Astrocyte (in vitro differentiated cells and primary cell): Measurements from ENCODE around the gene TMEM178B.

Experiments
- EZH2 ChIP-seq: IDR thresholded peaks from 2 replicates; pipeline ENCODE4 v1.6.1; 2012; ENCODE audit warnings: mild to moderate bottlenecking, low read length, inconsistent platforms; ENCODE audit not compliant: insufficient read depth
- TF ChIP-seq, protein P1 (sequence below): IDR thresholded peaks from 2 replicates; pipeline ENCODE4 v1.5.1; 2011; ENCODE audit warnings: low read depth, mild to moderate bottlenecking, inconsistent platforms, low read length, moderate library complexity; ENCODE audit not compliant: insufficient read depth

DNA sequence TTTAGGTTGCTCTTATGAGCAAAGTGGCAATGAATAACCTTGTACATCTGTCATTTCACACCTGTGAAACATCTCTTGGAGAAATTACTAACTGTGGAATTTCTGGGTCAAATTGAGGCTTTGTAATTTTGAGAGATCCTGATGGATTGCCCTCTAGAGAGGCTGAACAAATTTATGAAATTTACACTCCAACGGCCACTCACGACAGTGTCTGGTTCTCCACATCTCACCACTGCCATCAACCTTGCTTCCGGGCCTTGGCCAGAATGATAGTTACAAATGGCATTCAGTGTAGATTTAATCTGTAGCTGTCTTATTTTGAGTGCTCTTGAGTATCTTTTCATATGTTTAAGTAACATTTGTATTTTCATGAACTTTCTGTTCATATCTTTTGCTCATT, 117.4 kb downstream of the TMEM178B start:
- TF ChIP-seq, protein P1, sequence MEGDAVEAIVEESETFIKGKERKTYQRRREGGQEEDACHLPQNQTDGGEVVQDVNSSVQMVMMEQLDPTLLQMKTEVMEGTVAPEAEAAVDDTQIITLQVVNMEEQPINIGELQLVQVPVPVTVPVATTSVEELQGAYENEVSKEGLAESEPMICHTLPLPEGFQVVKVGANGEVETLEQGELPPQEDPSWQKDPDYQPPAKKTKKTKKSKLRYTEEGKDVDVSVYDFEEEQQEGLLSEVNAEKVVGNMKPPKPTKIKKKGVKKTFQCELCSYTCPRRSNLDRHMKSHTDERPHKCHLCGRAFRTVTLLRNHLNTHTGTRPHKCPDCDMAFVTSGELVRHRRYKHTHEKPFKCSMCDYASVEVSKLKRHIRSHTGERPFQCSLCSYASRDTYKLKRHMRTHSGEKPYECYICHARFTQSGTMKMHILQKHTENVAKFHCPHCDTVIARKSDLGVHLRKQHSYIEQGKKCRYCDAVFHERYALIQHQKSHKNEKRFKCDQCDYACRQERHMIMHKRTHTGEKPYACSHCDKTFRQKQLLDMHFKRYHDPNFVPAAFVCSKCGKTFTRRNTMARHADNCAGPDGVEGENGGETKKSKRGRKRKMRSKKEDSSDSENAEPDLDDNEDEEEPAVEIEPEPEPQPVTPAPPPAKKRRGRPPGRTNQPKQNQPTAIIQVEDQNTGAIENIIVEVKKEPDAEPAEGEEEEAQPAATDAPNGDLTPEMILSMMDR: no peak
- TF ChIP-seq EZH2: no peak
